GM13976 (cell line): ENCODE data around the gene KCNK10.

Source experiments
- DNase-seq: peaks from one replicate; pipeline ENCODE4 v3.0.0; 2012; ENCODE audit warnings: low spot score
- in situ Hi-C: fragments of 300-500 bp; cut with MboI; formaldehyde crosslinking; loops from one replicate; pipeline ENCODE4 v1.12.0; 2022; ENCODE audit warnings: low sequenced_read_pairs, mixed read lengths, inconsistent platforms; ENCODE audit not compliant: unreplicated experiment
- TF ChIP-seq, protein P1 (sequence below): IDR thresholded peaks from 2 replicates; pipeline ENCODE4 v1.5.1; 2012; ENCODE audit warnings: borderline replicate concordance, mild to moderate bottlenecking; ENCODE audit not compliant: insufficient read depth; ENCODE audit errors: extremely low read depth, missing control alignments, control extremely low read depth

KCNK10 gene

GRCh38 chr14:88170333-88170732 is 152.7 kb downstream of the KCNK10 start:
- no peak for DNase-seq
- in situ Hi-C loops, result loop anchor here (10.0 kb wide), 1 partner anchor 226 kb away; no protein-coding TSS in a partner anchor
- TF ChIP-seq, protein P1, sequence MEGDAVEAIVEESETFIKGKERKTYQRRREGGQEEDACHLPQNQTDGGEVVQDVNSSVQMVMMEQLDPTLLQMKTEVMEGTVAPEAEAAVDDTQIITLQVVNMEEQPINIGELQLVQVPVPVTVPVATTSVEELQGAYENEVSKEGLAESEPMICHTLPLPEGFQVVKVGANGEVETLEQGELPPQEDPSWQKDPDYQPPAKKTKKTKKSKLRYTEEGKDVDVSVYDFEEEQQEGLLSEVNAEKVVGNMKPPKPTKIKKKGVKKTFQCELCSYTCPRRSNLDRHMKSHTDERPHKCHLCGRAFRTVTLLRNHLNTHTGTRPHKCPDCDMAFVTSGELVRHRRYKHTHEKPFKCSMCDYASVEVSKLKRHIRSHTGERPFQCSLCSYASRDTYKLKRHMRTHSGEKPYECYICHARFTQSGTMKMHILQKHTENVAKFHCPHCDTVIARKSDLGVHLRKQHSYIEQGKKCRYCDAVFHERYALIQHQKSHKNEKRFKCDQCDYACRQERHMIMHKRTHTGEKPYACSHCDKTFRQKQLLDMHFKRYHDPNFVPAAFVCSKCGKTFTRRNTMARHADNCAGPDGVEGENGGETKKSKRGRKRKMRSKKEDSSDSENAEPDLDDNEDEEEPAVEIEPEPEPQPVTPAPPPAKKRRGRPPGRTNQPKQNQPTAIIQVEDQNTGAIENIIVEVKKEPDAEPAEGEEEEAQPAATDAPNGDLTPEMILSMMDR, result no peak

GRCh38 chr14:88168498-88169165 is 154.4 kb downstream of the KCNK10 start:
- TF ChIP-seq, protein P1, result peak; percentile 85
- in situ Hi-C loops, result loop anchor here (10.0 kb wide), 1 partner anchor 154 kb away; no protein-coding TSS in a partner anchor
- DNase-seq, result peak; percentile 60

DNA sequence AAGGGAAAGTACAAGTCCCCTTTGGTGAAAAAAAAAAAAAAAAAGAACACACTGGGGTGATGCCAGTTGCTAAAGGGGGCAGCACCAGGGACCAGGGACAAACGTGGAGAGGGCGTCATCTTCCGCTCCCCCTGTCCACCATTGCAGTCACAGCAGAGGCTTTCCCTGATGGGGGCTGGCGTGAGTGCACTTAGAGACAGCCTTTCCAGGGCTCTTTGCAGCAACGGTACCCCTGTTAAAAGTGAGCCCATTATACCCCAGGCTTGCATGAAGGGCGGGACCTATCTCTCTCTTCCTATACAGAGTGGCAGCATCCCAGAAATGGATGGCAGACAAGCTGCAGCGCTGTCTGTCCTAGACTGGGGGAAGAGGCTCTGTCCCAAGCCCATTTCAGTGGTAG is 155.0 kb downstream of the KCNK10 start:
- in situ Hi-C loops, result loop anchor here (10.0 kb wide), 1 partner anchor 153 kb away; no protein-coding TSS in a partner anchor
- no peak for DNase-seq
- TF ChIP-seq, protein P1, result no peak

GRCh38 chr14:88166616-88167015 is 156.5 kb downstream of the KCNK10 start:
- DNase-seq, result no peak
- TF ChIP-seq, protein P1, result no peak
- in situ Hi-C loops, result loop anchor here (10.0 kb wide), 1 partner anchor 152 kb away; no protein-coding TSS in a partner anchor

GRCh38 chr14:88164906-88165534 is 158.0 kb downstream of the KCNK10 start:
- in situ Hi-C loops, result loop anchor here (10.0 kb wide), 1 partner anchor 150 kb away; no protein-coding TSS in a partner anchor
- DNase-seq, result no peak

DNA sequence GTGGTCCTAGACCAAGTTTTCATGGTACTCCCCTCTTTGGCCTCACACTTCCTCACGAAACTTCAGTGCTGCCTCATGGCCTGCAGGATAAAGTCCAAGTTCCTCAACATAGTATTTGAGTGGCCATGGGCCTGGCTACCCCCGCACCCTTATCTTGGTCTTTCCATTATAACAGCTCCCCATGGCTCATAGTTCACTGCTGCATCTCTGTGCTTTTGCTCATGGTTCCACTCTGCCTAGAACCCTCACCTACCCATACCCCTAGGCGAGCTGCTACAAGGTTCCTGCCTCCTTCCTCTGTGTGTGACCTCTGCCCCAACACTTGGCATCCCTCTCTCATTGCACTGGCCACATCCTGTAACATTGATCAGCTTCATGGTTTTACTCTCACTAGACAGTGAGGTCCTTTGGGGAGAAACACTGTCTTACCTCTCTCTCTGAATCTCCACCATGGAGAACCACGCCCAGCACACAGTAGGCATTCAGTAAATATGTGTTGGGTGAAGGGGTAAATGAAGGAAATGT is 159.3 kb downstream of the KCNK10 start:
- TF ChIP-seq, protein P1, result no peak
- no peak for DNase-seq
- in situ Hi-C loops, result loop anchor here (10.0 kb wide), 1 partner anchor 149 kb away; no protein-coding TSS in a partner anchor

More at GRCh38 chr14:88164906-88165534, 158.0 kb downstream of the KCNK10 start:
- TF ChIP-seq, protein P1, result no peak
